ENCODE measurements around the gene ZNF81.

DNA sequence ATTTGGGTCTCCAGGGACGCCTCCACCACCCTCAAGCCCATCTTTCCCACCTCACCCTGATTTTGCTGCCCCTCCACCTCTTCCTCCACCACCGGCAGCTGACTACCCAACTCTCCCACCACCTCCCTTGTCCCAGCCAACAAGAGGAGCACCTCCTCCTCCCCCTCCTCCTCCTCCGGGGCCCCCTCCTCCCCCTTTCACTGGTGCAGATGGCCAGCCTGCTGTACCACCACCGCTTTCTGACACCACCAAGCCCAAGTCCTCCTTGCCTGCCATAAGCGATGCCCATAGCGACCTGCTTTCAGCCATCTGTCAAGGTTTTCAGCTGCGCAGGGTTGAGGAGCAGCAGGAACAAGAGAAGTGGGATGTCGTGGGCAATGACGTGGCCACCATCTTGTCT, 32.4 kb upstream of the ZNF81 start:
- TF ChIP-seq, protein P1, sequence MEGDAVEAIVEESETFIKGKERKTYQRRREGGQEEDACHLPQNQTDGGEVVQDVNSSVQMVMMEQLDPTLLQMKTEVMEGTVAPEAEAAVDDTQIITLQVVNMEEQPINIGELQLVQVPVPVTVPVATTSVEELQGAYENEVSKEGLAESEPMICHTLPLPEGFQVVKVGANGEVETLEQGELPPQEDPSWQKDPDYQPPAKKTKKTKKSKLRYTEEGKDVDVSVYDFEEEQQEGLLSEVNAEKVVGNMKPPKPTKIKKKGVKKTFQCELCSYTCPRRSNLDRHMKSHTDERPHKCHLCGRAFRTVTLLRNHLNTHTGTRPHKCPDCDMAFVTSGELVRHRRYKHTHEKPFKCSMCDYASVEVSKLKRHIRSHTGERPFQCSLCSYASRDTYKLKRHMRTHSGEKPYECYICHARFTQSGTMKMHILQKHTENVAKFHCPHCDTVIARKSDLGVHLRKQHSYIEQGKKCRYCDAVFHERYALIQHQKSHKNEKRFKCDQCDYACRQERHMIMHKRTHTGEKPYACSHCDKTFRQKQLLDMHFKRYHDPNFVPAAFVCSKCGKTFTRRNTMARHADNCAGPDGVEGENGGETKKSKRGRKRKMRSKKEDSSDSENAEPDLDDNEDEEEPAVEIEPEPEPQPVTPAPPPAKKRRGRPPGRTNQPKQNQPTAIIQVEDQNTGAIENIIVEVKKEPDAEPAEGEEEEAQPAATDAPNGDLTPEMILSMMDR (IDR thresholded peaks at IDR 0.05), result no peak
- no peak for TF ChIP-seq POLR2A (IDR thresholded peaks at IDR 0.05)

Measured in right lobe of liver (tissue), 4 donors.